ENCODE data around the gene NRG4.
"Not testable (repeated sequence)": the region's sequence is repeated elsewhere in the genome, so short reads cannot be mapped to it uniquely, and the experiment has no call there.

NRG4 gene, protein sequence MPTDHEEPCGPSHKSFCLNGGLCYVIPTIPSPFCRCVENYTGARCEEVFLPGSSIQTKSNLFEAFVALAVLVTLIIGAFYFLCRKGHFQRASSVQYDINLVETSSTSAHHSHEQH

GRCh38 chr15:76011627-76012551 is at the start of gene NRG4:
Gene NRG4, minus strand, starts transcription at chr15:76012424. Its CDS starts 1,194 bp downstream, at chr15:76011230.
- peak; percentile 37 for DNase-seq (ENCODE audit: low spot score)

DNA sequence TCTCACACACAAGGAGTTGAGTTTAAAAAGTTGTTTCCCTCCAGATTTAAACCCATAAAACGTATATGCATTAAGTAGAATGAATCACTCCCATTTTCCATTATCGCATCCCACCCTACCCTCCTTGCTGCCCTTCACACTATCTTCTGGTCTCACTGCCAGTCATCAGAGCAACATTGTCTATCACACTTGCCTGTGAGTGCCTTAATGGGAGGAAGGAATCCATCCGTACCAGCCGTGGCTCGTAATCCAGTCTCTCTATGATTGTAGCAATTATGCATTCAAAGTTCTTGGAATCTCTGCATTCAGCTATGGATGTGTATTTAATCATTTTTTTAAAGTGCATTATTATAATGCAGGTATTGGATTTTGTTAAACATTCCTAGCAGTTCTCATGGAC is 49.5 kb upstream of the NRG4 start:
- no peak for DNase-seq (ENCODE audit: low spot score)

DNA sequence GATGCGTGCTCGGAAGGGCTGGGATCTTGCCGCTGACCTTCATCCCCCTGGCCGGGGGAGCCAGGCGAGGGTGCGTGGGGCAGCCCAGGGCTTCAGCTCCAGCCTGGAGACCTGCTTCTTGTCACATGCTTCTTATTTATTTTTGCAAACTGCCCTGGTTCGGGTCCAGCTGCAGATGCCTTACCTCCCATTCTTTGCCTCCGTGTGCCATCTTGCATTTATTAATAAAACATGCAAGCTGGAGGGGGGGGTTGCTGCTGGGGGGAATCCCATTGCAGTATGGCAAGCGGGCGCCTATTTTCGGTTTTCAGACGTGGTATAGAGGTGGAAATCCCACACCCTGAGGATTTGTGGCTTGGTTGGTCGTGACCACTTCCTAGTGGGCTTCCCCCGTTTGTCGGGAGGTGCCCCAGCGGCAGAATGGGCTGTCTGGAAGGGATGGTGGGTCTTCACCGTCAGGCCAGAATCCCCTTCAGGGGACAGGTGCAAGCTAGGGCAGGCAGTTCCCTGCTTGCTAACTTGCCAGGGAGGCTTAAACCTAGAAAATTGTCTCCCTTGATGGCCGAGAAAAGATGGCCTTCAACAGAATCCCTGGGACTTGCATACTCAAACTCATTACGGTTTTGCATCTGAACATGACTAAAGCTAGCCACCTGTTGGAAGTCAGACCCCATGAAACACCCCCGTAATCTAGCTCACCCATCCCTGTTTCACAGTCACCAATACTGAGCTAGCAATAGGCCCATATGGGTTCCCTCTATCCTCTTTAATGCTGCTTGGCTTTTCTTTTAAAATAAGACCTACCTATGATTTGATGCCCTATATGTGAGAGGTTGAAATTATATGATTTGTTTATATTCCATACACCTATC is 48.1 kb upstream of the NRG4 start:
- no peak for DNase-seq (ENCODE audit: low spot score)

GRCh38 chr15:76059320-76060117 is 47.3 kb upstream of the NRG4 start, which contains the start of gene TMEM266:
Gene TMEM266, plus strand, starts transcription at chr15:76059985. Its CDS starts 74,279 bp downstream, at chr15:76134264.
- peak; percentile 51 for DNase-seq (ENCODE audit: low spot score)

DNA sequence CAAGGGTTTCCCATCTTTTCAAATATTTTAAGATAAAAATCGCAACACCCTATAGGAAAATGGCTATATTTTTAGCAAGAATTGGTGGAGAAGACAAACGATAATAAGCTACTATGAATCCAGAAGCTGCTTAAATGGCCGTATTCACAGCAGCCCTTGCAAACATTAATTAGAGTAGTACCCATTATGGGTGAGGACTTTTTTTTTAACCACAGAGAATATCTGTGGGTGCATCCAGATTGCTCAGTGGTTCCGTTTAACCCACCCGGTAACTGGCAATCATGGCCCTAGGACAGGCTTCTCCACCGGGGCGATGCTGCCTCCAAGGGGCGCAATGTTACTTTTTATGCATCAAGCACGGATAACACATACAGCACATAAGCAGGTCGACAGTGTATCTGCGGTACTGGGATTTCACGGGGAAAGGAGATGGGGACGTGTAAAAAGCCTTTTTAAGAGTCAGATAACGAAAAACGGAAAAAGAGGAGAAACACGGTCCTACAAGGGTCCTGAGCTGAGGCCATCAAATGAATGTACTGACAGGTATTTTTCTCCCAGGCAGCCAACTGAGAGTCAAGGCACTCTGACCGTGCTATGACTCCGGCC is 46.6 kb upstream of the NRG4 start:
- no peak for DNase-seq (ENCODE audit: low spot score)

- DNase-seq (ENCODE audit: low spot score) = peak; percentile 59
These were observed 45.2 kb upstream of the NRG4 start for GRCh38 chr15:76057332-76058000.

- DNase-seq (ENCODE audit: low spot score) = peak; percentile 20
These were observed 44.7 kb upstream of the NRG4 start for GRCh38 chr15:76056931-76057330.

GRCh38 chr15:76054201-76054600 is 42.0 kb upstream of the NRG4 start:
- DNase-seq (ENCODE audit: low spot score) = not testable (repeated sequence)

DNA sequence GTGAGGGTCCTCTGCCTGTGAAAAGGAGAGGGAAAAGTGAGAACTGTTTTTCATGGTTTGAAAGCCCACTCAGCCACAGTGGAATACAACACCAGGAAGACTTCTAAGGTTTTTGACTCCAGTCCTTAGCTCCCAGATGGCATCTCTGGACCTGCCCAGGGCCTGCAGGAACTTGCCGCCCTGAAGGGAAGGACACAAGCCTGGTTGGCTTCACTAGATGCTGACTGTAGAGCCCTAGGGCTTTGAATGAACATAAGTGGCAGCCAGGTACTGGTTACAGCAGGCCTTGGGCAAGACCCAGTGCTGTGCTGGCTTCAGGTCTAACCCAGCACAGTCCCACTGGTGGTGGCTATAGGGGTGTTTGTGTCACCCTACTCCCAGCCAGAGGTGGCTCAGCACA is 26.3 kb upstream of the NRG4 start:
- DNase-seq (ENCODE audit: low spot score) = no peak

DNA sequence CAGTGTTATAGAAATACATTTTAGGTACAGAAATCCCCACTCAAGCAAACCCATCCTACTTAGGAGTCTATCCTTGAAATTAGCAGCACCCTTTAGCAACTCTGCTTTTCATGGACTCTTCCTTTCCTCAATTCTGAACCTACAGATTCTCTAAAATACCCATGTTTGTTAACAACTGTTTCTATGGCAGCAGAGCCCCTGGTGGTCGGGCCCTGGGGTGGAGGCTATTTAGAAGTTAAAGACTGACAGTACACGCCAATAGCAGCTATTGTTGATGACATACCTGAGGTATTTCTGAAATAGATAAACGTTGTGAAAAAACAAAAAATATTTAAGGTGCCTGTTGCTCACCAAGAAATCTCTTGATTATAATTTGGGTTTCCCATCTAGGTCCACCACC is 23.4 kb upstream of the NRG4 start:
- no peak for DNase-seq (ENCODE audit: low spot score)

GRCh38 chr15:76034111-76034510 is 21.9 kb upstream of the NRG4 start:
- no peak for DNase-seq (ENCODE audit: low spot score)

DNA sequence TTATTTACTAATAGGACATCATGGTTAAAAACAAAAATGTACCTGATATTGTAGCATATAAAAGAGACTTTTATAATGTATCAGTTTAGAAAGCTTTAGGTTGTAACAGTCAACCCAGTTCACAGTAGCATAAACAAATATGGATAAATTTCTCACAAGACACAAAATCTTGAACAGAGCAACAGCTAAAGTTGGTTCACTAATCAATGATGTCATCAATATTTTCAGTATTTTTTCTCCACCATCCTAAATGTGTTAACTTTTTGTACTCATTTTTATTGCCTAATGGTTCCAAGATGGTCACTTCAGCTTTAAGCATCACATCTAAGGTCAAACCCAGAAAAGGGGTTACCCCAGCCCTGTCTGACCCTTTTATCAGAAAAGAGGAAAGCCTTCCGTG is 21.2 kb upstream of the NRG4 start:
- DNase-seq (ENCODE audit: low spot score) = no peak

DNA sequence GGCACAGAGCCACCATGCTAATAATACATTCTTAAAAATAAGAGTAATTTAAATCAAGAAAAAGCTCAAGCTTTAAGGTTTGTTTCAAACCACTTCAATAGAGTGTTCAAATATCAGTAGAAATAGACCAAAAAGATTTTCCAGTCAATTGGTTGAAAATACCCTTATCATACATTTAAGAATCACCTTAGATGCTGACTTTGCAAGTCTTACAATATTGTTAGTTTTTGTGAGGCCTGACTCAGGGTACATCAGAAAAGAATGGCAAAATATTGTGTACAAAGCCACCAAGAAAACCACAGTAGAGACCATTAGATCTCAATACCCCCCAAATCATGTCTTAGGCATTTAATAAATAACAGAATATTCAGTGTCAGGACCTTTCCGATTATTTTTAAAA is 19.8 kb upstream of the NRG4 start:
- no peak for DNase-seq (ENCODE audit: low spot score)

- DNase-seq (ENCODE audit: low spot score) = no peak
These were observed 12.0 kb upstream of the NRG4 start for GRCh38 chr15:76024021-76024768.

GRCh38 chr15:76013470-76013869 is 1.2 kb upstream of the NRG4 start:
- DNase-seq (ENCODE audit: low spot score) = not testable (repeated sequence)

DNA sequence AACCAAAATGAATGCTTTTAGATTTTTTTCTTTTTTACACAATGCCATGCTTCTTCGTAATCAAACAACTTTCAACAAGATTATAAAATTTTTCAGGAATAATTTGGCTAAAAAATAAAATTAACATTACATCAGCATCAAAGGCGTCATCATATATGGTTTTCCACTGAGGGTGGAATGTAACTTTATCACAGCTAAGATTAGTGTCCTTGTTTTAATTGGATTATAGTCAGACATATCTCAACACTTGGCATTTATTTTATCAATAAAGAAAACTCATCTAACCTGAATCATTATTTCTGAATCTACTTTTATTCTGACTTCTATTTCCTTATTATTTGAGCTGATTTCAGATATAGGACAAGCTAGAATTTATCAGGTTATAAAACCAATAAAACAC is 1.6 kb downstream of the NRG4 start:
- DNase-seq (ENCODE audit: low spot score) = no peak

GRCh38 chr15:76006136-76006778 is 6.0 kb downstream of the NRG4 start:
- no peak for DNase-seq (ENCODE audit: low spot score)

DNA sequence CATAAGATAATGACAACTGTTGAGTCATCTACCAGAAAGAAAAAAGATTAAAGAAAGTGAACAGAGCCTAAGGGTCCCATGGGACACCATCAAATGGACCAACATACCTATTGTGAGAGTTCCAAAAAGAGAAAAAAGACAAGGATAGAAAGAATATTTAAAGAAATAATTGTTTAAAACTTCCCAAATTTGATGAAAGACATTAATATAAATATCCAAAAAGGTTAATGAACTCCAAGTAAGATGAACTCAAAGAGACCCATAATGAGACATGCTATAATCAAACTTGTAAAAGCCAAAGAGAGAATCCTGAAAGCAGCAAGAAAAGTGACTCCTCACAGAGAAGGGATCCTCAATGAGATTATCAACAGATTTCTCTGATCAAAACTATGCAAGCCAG is 8.9 kb downstream of the NRG4 start:
- DNase-seq (ENCODE audit: low spot score) = no peak

- no peak for DNase-seq (ENCODE audit: low spot score)
These were observed 16.6 kb downstream of the NRG4 start for GRCh38 chr15:75995611-75996010.

Measured in LoVo (cell line).